Skin epidermis (tissue), 12 donors: ENCODE measurements around the gene TMEM256.

Experiments
- H3K27ac ChIP-seq, 21 experiments: fragments of 200-600 bp; sonication (generic) in 11 of 21; one replicate each; pipeline ENCODE4 v1.5.0; 2020; ENCODE audit warnings: mild to moderate bottlenecking in 3 of 21, inconsistent platforms in 2 of 21, moderate library complexity in 2 of 21
- H3K4me3 ChIP-seq, 7 experiments: fragments of 200-600 bp; sonication (generic) in 2 of 7; one replicate each; pipeline ENCODE4 v1.5.0; 2020; ENCODE audit warnings: inconsistent platforms in 2 of 7, mild to moderate bottlenecking in 2 of 7, moderate library complexity in 1 of 7

The TMEM256 gene

DNA sequence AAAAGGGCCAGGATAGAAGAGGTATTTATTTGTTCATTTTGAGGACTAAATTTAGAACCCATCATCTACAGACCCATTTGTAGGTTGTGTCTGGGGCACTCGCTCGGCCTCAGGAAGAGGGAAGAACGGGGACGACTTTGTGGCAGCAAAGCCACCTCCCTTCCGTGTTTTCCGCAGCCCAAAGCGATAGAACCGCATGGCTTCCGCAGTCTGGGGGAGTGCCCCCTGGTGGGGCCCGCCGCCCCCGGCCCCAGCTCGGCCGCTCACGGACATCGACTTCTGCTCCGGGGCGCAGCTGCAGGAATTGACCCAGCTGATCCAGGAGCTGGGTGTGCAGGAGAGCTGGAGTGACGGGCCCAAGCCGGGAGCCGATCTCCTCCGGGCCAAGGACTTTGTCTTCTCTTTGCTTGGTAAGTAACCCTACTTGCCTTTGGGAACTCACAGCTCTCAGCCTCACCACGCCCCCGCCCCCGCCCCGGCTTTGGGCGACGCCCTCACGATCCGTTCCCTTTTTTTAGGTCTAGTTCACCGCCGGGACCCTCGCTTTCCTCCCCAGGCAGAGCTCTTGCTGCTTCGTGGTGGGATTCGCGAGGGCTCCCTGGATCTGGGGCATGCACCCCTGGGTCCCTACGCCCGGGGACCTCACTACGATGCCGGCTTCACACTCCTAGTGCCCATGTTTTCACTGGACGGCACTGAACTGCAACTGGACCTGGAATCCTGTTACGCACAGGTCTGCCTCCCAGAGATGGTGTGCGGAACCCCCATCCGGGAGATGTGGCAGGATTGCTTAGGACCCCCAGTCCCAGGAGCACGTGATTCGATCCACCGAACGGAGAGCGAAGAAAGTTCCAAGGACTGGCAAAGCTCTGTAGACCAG is 32.0 kb upstream of the TMEM256 start:
- peak overlapping the region in 20 of 21 experiments; percentile 65 to 93 (median 86) for H3K27ac ChIP-seq
- peak overlapping the region; percentile 37 to 63 (median 53) for H3K4me3 ChIP-seq

- H3K27ac ChIP-seq, result no peak overlapping the region
- no peak overlapping the region for H3K4me3 ChIP-seq
Measured at GRCh38 chr17:7432296-7432695, 28.4 kb upstream of the TMEM256 start.

GRCh38 chr17:7431231-7431630 is 27.3 kb upstream of the TMEM256 start:
- Histone ChIP-seq H3K27ac (no peak overlapping the region), H3K4me3 (no peak overlapping the region)

- H3K4me3 ChIP-seq, result no peak overlapping the region
Measured at GRCh38 chr17:7429722-7430121, 25.8 kb upstream of the TMEM256 start.

GRCh38 chr17:7428557-7428956 is 24.7 kb upstream of the TMEM256 start, which contains the start of gene SPEM3:
TSS of gene SPEM3 (plus strand) at chr17:7428857. CDS start at chr17:7428903, 46 bp downstream.
- Histone ChIP-seq H3K27ac (no peak within 1 kb of the TSS), H3K4me3 (no peak within 1 kb of the TSS)

More at GRCh38 chr17:7429722-7430121, 25.8 kb upstream of the TMEM256 start:
- no peak overlapping the region for H3K27ac ChIP-seq

DNA sequence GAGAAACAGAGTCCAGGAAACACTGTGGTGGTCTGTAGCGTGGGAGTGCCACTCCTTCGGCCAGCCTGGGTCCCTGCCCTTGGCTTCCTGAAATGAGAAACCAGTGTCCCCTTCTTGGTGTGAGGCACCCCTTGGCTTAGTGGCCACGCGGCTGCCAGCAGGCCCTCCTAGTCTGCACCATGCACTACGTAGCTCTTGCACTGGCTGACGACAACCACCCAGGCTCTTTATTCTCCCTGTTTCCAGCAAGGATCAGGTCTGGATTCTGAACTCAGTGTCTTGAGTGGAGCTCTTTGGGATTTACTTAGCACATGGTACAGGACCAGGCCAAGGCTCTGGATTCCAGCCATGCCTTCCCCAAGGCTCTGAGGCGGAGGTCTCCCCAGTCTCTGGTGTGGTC is 23.7 kb upstream of the TMEM256 start:
- H3K27ac ChIP-seq, result no peak overlapping the region
- no peak overlapping the region for H3K4me3 ChIP-seq

- Histone ChIP-seq H3K4me3 (no peak overlapping the region), H3K27ac (no peak overlapping the region)
Measured at GRCh38 chr17:7426896-7427489, 23.1 kb upstream of the TMEM256 start.

GRCh38 chr17:7426203-7426863 is 22.4 kb upstream of the TMEM256 start:
- H3K4me3 ChIP-seq, result no peak overlapping the region

DNA sequence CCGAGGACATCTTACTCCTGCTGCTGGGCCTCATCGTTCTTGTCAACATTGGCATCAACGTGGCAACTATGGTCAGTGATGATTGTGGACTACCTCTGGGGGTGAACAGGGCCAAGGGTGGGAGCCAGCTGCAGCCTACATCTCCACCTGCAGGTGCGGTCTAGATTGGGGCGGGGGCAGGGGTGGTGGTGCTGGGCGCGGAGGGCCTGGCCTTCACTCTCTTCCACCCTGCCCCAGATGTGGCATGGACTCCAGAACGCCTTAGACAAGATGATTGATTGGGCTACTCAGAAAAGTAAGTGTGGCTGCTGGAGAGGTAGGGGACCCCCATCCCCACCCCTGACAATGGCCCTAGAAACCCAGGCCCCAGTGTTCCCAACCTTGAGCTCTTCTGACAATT is 21.9 kb upstream of the TMEM256 start:
- Histone ChIP-seq H3K27ac (no peak overlapping the region), H3K4me3 (no peak overlapping the region)

More at GRCh38 chr17:7426203-7426863, 22.4 kb upstream of the TMEM256 start:
- H3K27ac ChIP-seq, result no peak overlapping the region

DNA sequence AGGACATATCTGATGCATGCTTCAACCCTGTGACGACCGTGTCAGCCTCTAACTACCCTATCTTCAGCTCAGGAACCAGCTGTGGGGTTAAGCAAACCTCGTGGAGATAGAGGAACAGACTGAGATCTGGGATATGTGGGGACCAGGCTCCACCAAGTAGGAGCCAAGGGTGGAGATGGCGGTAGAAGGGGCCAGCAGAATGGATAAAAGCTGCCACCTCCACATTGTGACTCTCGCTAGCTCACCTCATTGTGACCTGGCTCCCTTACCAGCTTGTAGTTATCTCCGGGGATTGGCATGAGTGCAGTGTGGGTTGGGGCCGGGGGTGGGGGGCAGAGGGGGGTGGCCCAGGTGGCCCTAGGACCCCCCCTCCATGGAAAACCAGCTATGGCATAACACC is 21.4 kb upstream of the TMEM256 start, which contains the start of gene SPEM2:
Gene SPEM2 (plus strand): TSS at position 301 of the 400 bp plus-strand sequence. CDS start 73 bp downstream, at position 374.
- no peak within 1 kb of the TSS for H3K27ac ChIP-seq
- H3K4me3 ChIP-seq, result no peak within 1 kb of the TSS

GRCh38 chr17:7423679-7424078 is 19.8 kb upstream of the TMEM256 start:
- Histone ChIP-seq H3K27ac (no peak overlapping the region), H3K4me3 (no peak overlapping the region)

DNA sequence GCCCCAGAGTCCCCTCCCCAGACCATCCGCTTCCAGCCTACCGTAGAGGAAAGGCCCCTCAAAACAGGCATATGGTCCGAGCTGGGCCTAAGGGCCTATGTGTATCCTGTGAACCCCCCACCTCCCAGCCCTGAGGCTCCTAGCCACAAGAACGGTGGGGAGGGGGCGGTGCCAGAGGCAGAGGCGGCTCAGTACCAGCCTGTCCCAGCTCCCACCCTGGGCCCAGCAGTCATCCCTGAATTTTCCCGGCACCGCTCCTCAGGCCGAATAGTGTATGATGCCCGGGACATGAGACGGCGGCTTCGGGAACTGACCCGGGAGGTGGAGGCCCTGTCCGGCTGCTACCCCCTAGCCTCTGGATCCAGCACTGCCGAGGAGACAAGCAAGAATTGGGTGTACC is 17.3 kb upstream of the TMEM256 start:
- Histone ChIP-seq H3K27ac (no peak overlapping the region), H3K4me3 (no peak overlapping the region)

- Histone ChIP-seq H3K4me3 (no peak within 1 kb of the TSS), H3K27ac (no peak within 1 kb of the TSS)
Measured at GRCh38 chr17:7419819-7420610, 16.1 kb upstream of the TMEM256 start, which contains the start of gene SPEM1. TSS of gene SPEM1 (plus strand) at chr17:7420324. CDS start at chr17:7420385, 61 bp downstream.

- H3K4me3 ChIP-seq, result no peak overlapping the region
- no peak overlapping the region for H3K27ac ChIP-seq
Measured at GRCh38 chr17:7418472-7419152, 14.7 kb upstream of the TMEM256 start.

- H3K4me3 ChIP-seq, result no peak overlapping the region
- no peak overlapping the region for H3K27ac ChIP-seq
Measured at GRCh38 chr17:7417056-7417655, 13.3 kb upstream of the TMEM256 start.

DNA sequence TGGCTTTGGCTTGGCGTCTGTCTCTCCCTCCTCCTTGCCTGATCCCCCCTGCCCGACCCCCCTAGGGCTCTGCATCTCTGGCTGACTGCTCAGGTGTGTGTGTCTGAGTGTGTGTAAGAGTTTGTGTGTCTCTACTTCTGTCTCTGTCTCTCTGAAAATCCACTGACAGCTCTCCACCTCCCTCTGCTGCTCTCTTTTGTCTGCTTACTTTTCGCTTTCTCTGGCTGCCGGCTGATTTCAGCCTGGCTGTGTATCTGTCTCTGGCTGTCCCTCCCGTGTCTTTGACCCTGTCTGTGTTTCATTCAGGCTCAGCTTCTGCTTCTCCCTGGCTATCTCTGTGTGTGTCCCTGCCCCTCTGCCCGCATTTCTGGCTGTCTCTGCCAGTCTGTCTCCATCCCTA is 12.4 kb upstream of the TMEM256 start:
- Histone ChIP-seq H3K4me3 (no peak overlapping the region), H3K27ac (no peak overlapping the region)

DNA sequence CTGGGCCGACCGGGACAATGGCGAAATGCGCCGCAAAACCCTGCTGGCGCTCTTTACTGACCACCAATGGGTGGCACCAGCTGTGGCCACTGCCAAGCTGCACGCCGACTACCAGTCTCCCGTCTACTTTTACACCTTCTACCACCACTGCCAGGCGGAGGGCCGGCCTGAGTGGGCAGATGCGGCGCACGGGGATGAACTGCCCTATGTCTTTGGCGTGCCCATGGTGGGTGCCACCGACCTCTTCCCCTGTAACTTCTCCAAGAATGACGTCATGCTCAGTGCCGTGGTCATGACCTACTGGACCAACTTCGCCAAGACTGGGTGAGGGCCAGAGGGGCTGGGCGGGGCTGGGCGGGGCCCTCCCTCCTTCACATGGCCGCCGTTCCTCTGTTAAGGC is 11.9 kb upstream of the TMEM256 start:
- no peak overlapping the region for H3K4me3 ChIP-seq
- H3K27ac ChIP-seq, result no peak overlapping the region

DNA sequence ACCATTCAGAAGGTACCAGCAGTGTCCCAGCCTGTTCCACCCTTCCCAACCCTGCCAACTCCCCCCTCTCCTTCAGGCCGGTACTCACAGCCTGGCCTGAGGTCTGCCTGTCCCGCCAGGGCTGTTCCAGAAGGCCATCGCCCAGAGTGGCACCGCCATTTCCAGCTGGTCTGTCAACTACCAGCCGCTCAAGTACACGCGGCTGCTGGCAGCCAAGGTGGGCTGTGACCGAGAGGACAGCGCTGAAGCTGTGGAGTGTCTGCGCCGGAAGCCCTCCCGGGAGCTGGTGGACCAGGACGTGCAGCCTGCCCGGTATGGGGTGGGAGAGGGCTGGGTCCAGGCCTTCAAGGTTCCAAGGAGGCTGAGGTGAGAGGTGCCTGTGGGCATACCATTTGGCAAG is 10.9 kb upstream of the TMEM256 start:
- no peak overlapping the region for H3K27ac ChIP-seq

More for the DNA sequence above, 10.9 kb upstream of the TMEM256 start:
- no peak overlapping the region for H3K4me3 ChIP-seq
